CD14-positive monocyte (primary cell): ENCODE measurements around the gene NOTCH1. TPM values are rescaled to one million over a fixed set of nuclear protein-coding genes. Genes with fewer than 3 reads are reported as not detected.

Experiments
- DNase-seq, 3 donors: peaks; one replicate each; pipeline ENCODE4 v3.0.0-alpha.2; 2011 to 2022
- H2AFZ ChIP-seq: 2 replicates; pipeline ENCODE4 v1.6.0; 2012; ENCODE audit warnings: mild to moderate bottlenecking, low read depth, low read length, inconsistent platforms; ENCODE audit not compliant: insufficient read depth, poor library complexity, severe bottlenecking
- H3K27ac ChIP-seq, 2 donors: 1 replicate in 1 of 2; 2 replicates in 1 of 2; pipeline ENCODE4 v1.5.1; 2012 to 2013; ENCODE audit warnings: low read length in 2 of 2, control low read depth in 1 of 2, inconsistent platforms in 1 of 2, low read depth in 1 of 2, mild to moderate bottlenecking in 1 of 2
- H3K27me3 ChIP-seq, 2 donors: one replicate each; pipeline versions ENCODE4 v1.6.0 to v1.6.1; 2011 to 2013; ENCODE audit warnings: low read length in 2 of 2; ENCODE audit not compliant: control insufficient read depth in 2 of 2, insufficient read depth in 2 of 2
- H3K36me3 ChIP-seq, 2 donors: replicated peaks in 1 of 2; 1 replicate in 1 of 2; 2 replicates in 1 of 2; pipeline versions ENCODE4 v1.5.1 to v1.6.1; 2012 to 2013; ENCODE audit warnings: low read length in 2 of 2, control low read depth in 1 of 2, inconsistent platforms in 1 of 2, mild to moderate bottlenecking in 1 of 2; ENCODE audit not compliant: insufficient read depth in 2 of 2, control insufficient read depth in 1 of 2
- H3K4me1 ChIP-seq, 2 donors: 1 replicate in 1 of 2; 2 replicates in 1 of 2; pipeline versions ENCODE4 v1.5.1 to v1.6.1; 2012 to 2013; ENCODE audit warnings: low read length in 2 of 2, control low read depth in 1 of 2, inconsistent platforms in 1 of 2, mild to moderate bottlenecking in 1 of 2, moderate library complexity in 1 of 2; ENCODE audit not compliant: insufficient read depth in 2 of 2, control insufficient read depth in 1 of 2
- H3K4me2 ChIP-seq: replicated peaks from 2 replicates; pipeline ENCODE3; 2012; ENCODE audit warnings: low read length, moderate library complexity, mild to moderate bottlenecking; ENCODE audit not compliant: poor library complexity, severe bottlenecking; ENCODE audit errors: extremely low read depth
- H3K4me3 ChIP-seq, 3 experiments: fragments of 200-600 bp in 1 of 3; sonication (generic) in 1 of 3; replicated peaks in 1 of 3; 1 replicate in 2 of 3; 2 replicates in 1 of 3; pipeline ENCODE4 v1.5.1; 2011 to 2013; ENCODE audit warnings: low read length in 3 of 3, mild to moderate bottlenecking in 3 of 3, control low read depth in 2 of 3, low read depth in 2 of 3, inconsistent platforms in 1 of 3, moderate library complexity in 1 of 3
- H3K79me2 ChIP-seq: 2 replicates; pipeline ENCODE4 v1.6.0; 2012; ENCODE audit warnings: mild to moderate bottlenecking, control low read depth, inconsistent platforms, low read length, moderate library complexity; ENCODE audit not compliant: insufficient read depth
- H3K9ac ChIP-seq: 2 replicates; pipeline ENCODE4 v1.6.0; 2017; ENCODE audit warnings: low read length, mild to moderate bottlenecking; ENCODE audit not compliant: insufficient read depth, poor library complexity, severe bottlenecking
- H3K9me3 ChIP-seq, 2 donors: replicated peaks in 1 of 2; 1 replicate in 1 of 2; 2 replicates in 1 of 2; pipeline versions ENCODE4 v1.5.1 to v1.6.1; 2012 to 2013; ENCODE audit warnings: low read length in 2 of 2, control low read depth in 1 of 2; ENCODE audit not compliant: control insufficient read depth in 1 of 2, insufficient read depth in 1 of 2
- H4K20me1 ChIP-seq: 2 replicates; pipeline ENCODE4 v1.6.0; 2012; ENCODE audit warnings: mild to moderate bottlenecking, low read length, control low read depth, moderate library complexity; ENCODE audit not compliant: insufficient read depth
- H3K27ac Mint-ChIP-seq, 7 donors: one replicate each; pipeline ENCODE4 v1.8.0; 2020; ENCODE audit warnings: mild to moderate bottlenecking in 7 of 7, mixed read lengths in 7 of 7, moderate library complexity in 6 of 7, inconsistent platforms in 2 of 7
- H3K27me3 Mint-ChIP-seq, 3 donors: one replicate each; pipeline ENCODE4 v1.8.0; 2021 to 2022; ENCODE audit warnings: low read depth in 3 of 3, mild to moderate bottlenecking in 3 of 3, mixed read lengths in 3 of 3, moderate library complexity in 3 of 3, inconsistent platforms in 1 of 3
- H3K36me3 Mint-ChIP-seq, 2 donors: one replicate each; pipeline ENCODE4 v1.8.0; 2020; ENCODE audit warnings: mixed read lengths in 2 of 2, inconsistent platforms in 1 of 2, mild to moderate bottlenecking in 1 of 2
- H3K4me1 Mint-ChIP-seq: one replicate; pipeline ENCODE4 v1.8.0; 2020; ENCODE audit warnings: mild to moderate bottlenecking, mixed read lengths
- H3K4me3 Mint-ChIP-seq, 2 donors: one replicate each; pipeline ENCODE4 v1.8.0; 2020; ENCODE audit warnings: mild to moderate bottlenecking in 2 of 2, mixed read lengths in 2 of 2, moderate library complexity in 1 of 2
- H3K9me3 Mint-ChIP-seq, 7 donors: one replicate each; pipeline ENCODE4 v1.8.0; 2020 to 2022; ENCODE audit warnings: mixed read lengths in 7 of 7, mild to moderate bottlenecking in 6 of 7, moderate library complexity in 6 of 7, inconsistent platforms in 2 of 7
- WGBS: methylation state at CpG from one replicate; pipeline ENCODE4 v1.1.5; 2013; ENCODE audit warnings: missing lambda C conversion rate; ENCODE audit not compliant: insufficient coverage; 5-methylcytosine and 5-hydroxymethylcytosine counted together
- intact Hi-C, 2 donors: fragments of 100-400 bp; cut with micrococcal nuclease; formaldehyde crosslinking; loops; one replicate each; pipeline versions ENCODE4 v1.15.0 to v1.15.1; 2023
- polyA plus RNA-seq, 3 donors: library from polyadenylated mRNA; depleted of rRNA in 1 of 3; unstranded in 2 of 3; stranded (reverse) in 1 of 3; fragments of 300-500 nt in 2 of 3; fragments of >200 nt in 1 of 3; fragmentation: Illumina TruSeq in 2 of 3; gene quantifications; 1 replicate in 2 of 3; 2 replicates in 1 of 3; pipeline ENCODE4 v1.2.3, GENCODE V29; 2012 to 2021
- TF ChIP-seq, protein P1 (sequence below): fragments of 200-600 bp; IDR thresholded peaks from one replicate; pipeline ENCODE4 v1.8.0; 2022; ENCODE audit warnings: antibody characterized with exemption, mild to moderate bottlenecking

Gene NOTCH1
- polyA plus RNA-seq, 3 donors, result 1.4 to 33.0 (median 2.2) TPM

DNA sequence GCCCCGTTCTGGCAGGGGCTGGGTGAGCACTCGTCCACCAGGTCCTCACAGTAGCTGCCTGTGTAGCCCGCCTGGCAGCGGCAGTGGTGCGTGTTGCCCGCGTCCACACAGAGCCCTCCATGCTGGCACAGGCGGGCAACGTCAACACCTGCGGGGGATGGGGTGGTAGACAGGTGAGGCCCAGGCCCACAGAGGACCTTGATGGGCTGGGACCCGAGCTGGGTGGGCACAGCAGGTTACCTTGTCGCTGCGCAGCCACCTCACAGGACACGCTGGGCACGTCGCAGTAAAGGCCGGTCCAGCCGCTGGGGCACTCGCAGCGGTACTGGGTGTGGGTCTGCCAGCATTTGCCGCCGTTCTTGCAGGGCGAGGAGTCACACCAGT, 37.9 kb downstream of the NOTCH1 start:
- no peak overlapping the region for H3K4me3 ChIP-seq
- no peak overlapping the region for H3K27ac ChIP-seq
- intact Hi-C loops, result no loop called here
- H4K20me1 ChIP-seq, result peaks cover 99% of the 10 kb centered on the region
- no peaks in the 10 kb centered on the region for H3K4me1 ChIP-seq
- no peaks in the 10 kb centered on the region for H3K27me3 ChIP-seq
- H3K9ac ChIP-seq, result no peak overlapping the region
- Mint-ChIP-seq H3K27me3 (peaks cover 0 to 4% (median 0%) of the 10 kb centered on the region in 3 donors), H3K27ac (no peak overlapping the region), H3K4me3 (no peak overlapping the region), H3K36me3 (peaks cover 55 to 95% of the 10 kb centered on the region in 2 donors), H3K9me3 (no peaks in the 10 kb centered on the region), H3K4me1 (no peaks in the 10 kb centered on the region)
- H3K79me2 ChIP-seq, result no peaks in the 10 kb centered on the region
- H3K36me3 ChIP-seq, result peaks cover 99 to 100% of the 10 kb centered on the region in 2 donors
- H3K4me2 ChIP-seq, result no peak overlapping the region
- 97% methylated on average over 21 of the region's 23 CpGs for WGBS
- no peak for DNase-seq
- H2AFZ ChIP-seq, result no peak overlapping the region
- TF ChIP-seq, protein P1, sequence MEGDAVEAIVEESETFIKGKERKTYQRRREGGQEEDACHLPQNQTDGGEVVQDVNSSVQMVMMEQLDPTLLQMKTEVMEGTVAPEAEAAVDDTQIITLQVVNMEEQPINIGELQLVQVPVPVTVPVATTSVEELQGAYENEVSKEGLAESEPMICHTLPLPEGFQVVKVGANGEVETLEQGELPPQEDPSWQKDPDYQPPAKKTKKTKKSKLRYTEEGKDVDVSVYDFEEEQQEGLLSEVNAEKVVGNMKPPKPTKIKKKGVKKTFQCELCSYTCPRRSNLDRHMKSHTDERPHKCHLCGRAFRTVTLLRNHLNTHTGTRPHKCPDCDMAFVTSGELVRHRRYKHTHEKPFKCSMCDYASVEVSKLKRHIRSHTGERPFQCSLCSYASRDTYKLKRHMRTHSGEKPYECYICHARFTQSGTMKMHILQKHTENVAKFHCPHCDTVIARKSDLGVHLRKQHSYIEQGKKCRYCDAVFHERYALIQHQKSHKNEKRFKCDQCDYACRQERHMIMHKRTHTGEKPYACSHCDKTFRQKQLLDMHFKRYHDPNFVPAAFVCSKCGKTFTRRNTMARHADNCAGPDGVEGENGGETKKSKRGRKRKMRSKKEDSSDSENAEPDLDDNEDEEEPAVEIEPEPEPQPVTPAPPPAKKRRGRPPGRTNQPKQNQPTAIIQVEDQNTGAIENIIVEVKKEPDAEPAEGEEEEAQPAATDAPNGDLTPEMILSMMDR, result no peak
- no peaks in the 10 kb centered on the region for H3K9me3 ChIP-seq

DNA sequence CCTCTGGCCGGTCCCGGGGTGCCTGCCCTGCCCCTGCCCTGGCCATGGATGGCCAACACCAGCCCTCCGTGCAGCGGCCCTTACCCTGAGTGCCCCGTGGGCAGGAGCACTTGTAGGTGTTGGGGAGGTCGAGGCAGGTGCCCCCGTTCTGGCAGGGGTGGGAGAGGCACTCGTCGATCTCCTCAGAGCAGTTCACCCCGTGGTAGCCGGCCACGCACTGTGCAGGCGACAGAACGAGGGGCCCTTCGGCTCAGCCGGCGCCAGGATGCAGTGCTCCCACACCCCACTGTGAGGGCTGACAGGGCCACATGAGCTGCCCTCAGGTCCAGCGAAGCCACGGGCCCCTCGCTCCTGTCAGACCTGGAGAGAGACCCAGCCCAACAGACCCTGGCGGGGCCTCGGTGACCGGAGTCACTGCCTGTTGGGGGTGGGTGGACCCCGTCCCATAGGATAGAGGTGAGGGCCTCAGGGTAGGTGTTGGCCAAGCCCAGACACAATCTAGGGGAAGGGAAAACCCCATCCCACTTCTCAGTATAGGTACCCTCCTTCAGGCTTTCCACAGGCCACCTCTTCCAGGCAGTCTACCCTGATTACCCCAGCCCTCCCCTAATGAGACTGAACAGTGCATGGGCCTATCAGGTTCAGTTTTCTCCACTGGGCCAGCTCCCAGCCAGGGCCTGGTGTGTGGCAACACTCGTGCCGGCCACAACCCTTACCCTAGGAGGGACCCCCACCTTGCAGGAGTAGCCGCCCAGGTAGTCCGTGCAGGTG, 38.4 kb downstream of the NOTCH1 start:
- no peak overlapping the region for H2AFZ ChIP-seq
- H3K4me1 Mint-ChIP-seq, result no peaks in the 10 kb centered on the region
- peaks cover 99% of the 10 kb centered on the region for H4K20me1 ChIP-seq
- WGBS, result 98% methylated on average over 20 of the region's 28 CpGs
- H3K27ac Mint-ChIP-seq, result no peak overlapping the region
- H3K27me3 Mint-ChIP-seq, result peaks cover 0 to 4% (median 0%) of the 10 kb centered on the region in 3 donors
- no peak overlapping the region for H3K4me3 Mint-ChIP-seq
- no peak overlapping the region for H3K4me3 ChIP-seq
- H3K27me3 ChIP-seq, result no peaks in the 10 kb centered on the region
- no peaks in the 10 kb centered on the region for H3K9me3 ChIP-seq
- intact Hi-C loops, result no loop called here
- DNase-seq, result no peak
- peaks cover 61 to 95% of the 10 kb centered on the region in 2 donors for H3K36me3 Mint-ChIP-seq
- TF ChIP-seq, protein P1, result no peak
- H3K79me2 ChIP-seq, result no peaks in the 10 kb centered on the region
- no peak overlapping the region for H3K9ac ChIP-seq
- no peaks in the 10 kb centered on the region for H3K9me3 Mint-ChIP-seq
- no peaks in the 10 kb centered on the region for H3K4me1 ChIP-seq
- no peak overlapping the region for H3K4me2 ChIP-seq
- peaks cover 99 to 100% of the 10 kb centered on the region in 2 donors for H3K36me3 ChIP-seq
- no peak overlapping the region for H3K27ac ChIP-seq
